Osteoblast (primary cell): ENCODE measurements around the gene NDUFA13. TPM values are rescaled to one million over a fixed set of nuclear protein-coding genes. Genes with fewer than 3 reads are reported as not detected.

ENCODE experiments used
- DNase-seq: peaks from one replicate; pipeline ENCODE4 v3.0.0; 2011; ENCODE audit warnings: low spot score, mixed read lengths; ENCODE audit not compliant: insufficient read length; ENCODE audit errors: missing footprints
- H2AFZ ChIP-seq: 2 replicates; pipeline ENCODE4 v1.6.0; 2011; ENCODE audit warnings: mild to moderate bottlenecking, low read length
- H3K27ac ChIP-seq: 2 replicates; pipeline ENCODE4 v1.5.1; 2011; ENCODE audit warnings: mild to moderate bottlenecking, low read depth, low read length, moderate library complexity
- H3K27me3 ChIP-seq: 2 replicates; pipeline ENCODE4 v1.6.0; 2012; ENCODE audit warnings: mild to moderate bottlenecking, control low read depth, inconsistent platforms, low read length, moderate library complexity; ENCODE audit not compliant: insufficient read depth
- H3K36me3 ChIP-seq: 2 replicates; pipeline ENCODE4 v1.5.1; 2011; ENCODE audit warnings: mild to moderate bottlenecking, low read length, control low read depth, moderate library complexity; ENCODE audit not compliant: insufficient read depth
- H3K4me1 ChIP-seq: 2 replicates; pipeline ENCODE4 v1.5.1; 2011; ENCODE audit warnings: mild to moderate bottlenecking, low read length, control low read depth, moderate library complexity; ENCODE audit not compliant: insufficient read depth
- H3K4me2 ChIP-seq: 2 replicates; pipeline ENCODE4 v1.6.0; 2011; ENCODE audit warnings: mild to moderate bottlenecking, low read length; ENCODE audit not compliant: insufficient read depth
- H3K4me3 ChIP-seq: fragments of 200-600 bp; sonication (generic); 3 replicates; pipeline ENCODE4 v1.5.1; 2012; ENCODE audit warnings: mild to moderate bottlenecking, low read length, inconsistent platforms; ENCODE audit not compliant: insufficient read depth
- H3K79me2 ChIP-seq: 2 replicates; pipeline ENCODE4 v1.6.0; 2012; ENCODE audit warnings: mild to moderate bottlenecking, low read length, control low read depth, inconsistent platforms; ENCODE audit not compliant: insufficient read depth
- H3K9me3 ChIP-seq: 2 replicates; pipeline ENCODE4 v1.5.1; 2011; ENCODE audit warnings: low read depth, low read length, control low read depth
- H4K20me1 ChIP-seq: 2 replicates; pipeline ENCODE4 v1.6.0; 2012; ENCODE audit warnings: mild to moderate bottlenecking, low read length, control low read depth; ENCODE audit not compliant: insufficient read depth
- total RNA-seq: library from RNA; depleted of rRNA; stranded (reverse); fragments of >200 nt; gene quantifications from 2 replicates; pipeline ENCODE4 v1.2.3, GENCODE V29; 2012
- TF ChIP-seq, protein P1 (sequence below): IDR thresholded peaks from 2 replicates; pipeline ENCODE4 v1.5.1; 2011; ENCODE audit warnings: mild to moderate bottlenecking, low read depth, low read length, moderate library complexity; ENCODE audit errors: extremely low read depth

The NDUFA13 gene
- total RNA-seq, 1 donor = 160 TPM

DNA sequence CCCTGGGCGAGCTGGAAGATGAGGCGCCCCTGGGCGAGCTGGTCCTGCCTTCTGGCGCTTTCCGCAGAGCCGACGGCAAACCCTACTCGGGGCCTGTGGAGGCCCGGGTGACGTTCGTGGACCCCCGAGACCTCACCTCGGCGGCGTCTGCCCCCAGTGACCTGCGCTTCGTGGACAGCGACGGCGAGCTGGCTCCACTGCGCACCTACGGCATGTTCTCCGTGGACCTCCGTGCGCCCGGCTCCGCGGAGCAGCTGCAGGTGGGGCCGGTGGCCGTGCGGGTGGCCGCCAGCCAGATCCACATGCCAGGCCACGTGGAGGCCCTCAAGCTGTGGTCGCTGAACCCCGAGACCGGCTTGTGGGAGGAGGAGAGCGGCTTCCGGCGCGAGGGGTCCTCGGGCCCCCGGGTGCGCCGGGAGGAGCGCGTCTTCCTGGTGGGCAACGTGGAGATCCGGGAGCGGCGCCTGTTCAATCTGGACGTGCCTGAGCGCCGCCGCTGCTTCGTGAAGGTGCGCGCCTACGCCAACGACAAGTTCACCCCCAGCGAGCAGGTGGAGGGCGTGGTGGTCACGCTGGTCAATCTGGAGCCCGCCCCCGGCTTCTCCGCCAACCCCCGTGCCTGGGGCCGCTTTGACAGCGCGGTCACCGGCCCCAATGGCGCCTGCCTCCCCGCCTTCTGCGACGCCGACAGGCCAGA is 28.4 kb downstream of the NDUFA13 start:
- H3K4me3 ChIP-seq = no peak overlapping the region
- H3K27ac ChIP-seq = no peak overlapping the region
- peaks cover 7% of the 10 kb centered on the region for H3K4me1 ChIP-seq
- no peak overlapping the region for H3K4me2 ChIP-seq
- no peaks in the 10 kb centered on the region for H4K20me1 ChIP-seq
- TF ChIP-seq, protein P1, sequence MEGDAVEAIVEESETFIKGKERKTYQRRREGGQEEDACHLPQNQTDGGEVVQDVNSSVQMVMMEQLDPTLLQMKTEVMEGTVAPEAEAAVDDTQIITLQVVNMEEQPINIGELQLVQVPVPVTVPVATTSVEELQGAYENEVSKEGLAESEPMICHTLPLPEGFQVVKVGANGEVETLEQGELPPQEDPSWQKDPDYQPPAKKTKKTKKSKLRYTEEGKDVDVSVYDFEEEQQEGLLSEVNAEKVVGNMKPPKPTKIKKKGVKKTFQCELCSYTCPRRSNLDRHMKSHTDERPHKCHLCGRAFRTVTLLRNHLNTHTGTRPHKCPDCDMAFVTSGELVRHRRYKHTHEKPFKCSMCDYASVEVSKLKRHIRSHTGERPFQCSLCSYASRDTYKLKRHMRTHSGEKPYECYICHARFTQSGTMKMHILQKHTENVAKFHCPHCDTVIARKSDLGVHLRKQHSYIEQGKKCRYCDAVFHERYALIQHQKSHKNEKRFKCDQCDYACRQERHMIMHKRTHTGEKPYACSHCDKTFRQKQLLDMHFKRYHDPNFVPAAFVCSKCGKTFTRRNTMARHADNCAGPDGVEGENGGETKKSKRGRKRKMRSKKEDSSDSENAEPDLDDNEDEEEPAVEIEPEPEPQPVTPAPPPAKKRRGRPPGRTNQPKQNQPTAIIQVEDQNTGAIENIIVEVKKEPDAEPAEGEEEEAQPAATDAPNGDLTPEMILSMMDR = no peak
- no peaks in the 10 kb centered on the region for H3K9me3 ChIP-seq
- no peaks in the 10 kb centered on the region for H3K79me2 ChIP-seq
- H3K36me3 ChIP-seq = no peaks in the 10 kb centered on the region
- H3K27me3 ChIP-seq = peaks cover 1% of the 10 kb centered on the region
- no peak overlapping the region for H2AFZ ChIP-seq
- DNase-seq = peak; percentile 75

DNA sequence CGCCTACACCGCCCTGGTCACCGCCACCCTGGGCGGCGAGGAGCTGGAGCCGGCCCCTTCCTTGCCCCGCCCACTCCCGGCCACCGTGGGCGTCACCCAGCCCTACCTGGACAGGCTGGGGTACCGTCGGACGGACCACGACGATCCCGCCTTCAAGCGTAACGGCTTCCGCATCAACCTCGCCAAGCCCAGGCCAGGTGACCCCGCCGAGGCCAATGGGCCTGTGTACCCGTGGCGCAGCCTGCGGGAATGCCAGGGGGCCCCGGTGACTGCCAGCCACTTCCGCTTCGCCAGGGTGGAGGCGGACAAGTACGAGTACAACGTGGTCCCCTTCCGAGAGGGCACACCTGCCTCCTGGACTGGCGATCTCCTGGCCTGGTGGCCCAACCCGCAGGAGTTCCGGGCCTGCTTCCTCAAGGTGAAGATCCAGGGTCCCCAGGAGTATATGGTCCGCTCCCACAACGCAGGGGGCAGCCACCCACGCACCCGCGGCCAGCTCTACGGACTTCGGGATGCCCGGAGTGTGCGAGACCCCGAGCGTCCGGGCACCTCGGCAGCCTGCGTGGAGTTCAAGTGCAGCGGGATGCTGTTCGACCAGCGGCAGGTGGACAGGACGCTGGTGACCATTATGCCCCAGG is 29.0 kb downstream of the NDUFA13 start:
- DNase-seq = peak; percentile 55
- no peak overlapping the region for H3K27ac ChIP-seq
- TF ChIP-seq, protein P1 = no peak
- H3K27me3 ChIP-seq = peaks cover 7% of the 10 kb centered on the region
- no peak overlapping the region for H2AFZ ChIP-seq
- H3K79me2 ChIP-seq = no peaks in the 10 kb centered on the region
- peaks cover 9% of the 10 kb centered on the region for H3K4me1 ChIP-seq
- H3K4me2 ChIP-seq = no peak overlapping the region
- H3K36me3 ChIP-seq = no peaks in the 10 kb centered on the region
- H3K4me3 ChIP-seq = no peak overlapping the region
- H4K20me1 ChIP-seq = no peaks in the 10 kb centered on the region
- no peaks in the 10 kb centered on the region for H3K9me3 ChIP-seq

DNA sequence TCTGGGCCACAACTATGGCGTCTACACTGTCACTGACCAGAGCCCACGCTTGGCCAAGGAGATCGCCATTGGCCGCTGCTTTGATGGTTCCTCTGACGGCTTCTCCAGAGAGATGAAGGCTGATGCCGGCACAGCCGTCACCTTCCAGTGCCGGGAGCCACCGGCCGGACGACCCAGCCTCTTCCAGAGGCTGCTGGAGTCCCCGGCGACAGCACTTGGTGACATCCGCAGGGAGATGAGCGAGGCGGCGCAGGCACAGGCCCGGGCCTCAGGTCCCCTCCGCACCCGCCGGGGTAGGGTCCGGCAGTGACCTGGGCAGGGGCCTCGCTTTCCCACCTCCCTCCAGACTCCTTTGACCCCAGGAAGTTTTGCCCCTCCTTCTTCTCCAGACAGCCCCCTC is 29.7 kb downstream of the NDUFA13 start:
- no peaks in the 10 kb centered on the region for H3K9me3 ChIP-seq
- TF ChIP-seq, protein P1 = no peak
- H2AFZ ChIP-seq = no peak overlapping the region
- H3K27ac ChIP-seq = no peak overlapping the region
- peaks cover 12% of the 10 kb centered on the region for H3K4me1 ChIP-seq
- H3K4me2 ChIP-seq = no peak overlapping the region
- no peaks in the 10 kb centered on the region for H4K20me1 ChIP-seq
- DNase-seq = peak; percentile 82
- H3K27me3 ChIP-seq = peaks cover 7% of the 10 kb centered on the region
- H3K79me2 ChIP-seq = no peaks in the 10 kb centered on the region
- no peaks in the 10 kb centered on the region for H3K36me3 ChIP-seq
- H3K4me3 ChIP-seq = no peak overlapping the region

DNA sequence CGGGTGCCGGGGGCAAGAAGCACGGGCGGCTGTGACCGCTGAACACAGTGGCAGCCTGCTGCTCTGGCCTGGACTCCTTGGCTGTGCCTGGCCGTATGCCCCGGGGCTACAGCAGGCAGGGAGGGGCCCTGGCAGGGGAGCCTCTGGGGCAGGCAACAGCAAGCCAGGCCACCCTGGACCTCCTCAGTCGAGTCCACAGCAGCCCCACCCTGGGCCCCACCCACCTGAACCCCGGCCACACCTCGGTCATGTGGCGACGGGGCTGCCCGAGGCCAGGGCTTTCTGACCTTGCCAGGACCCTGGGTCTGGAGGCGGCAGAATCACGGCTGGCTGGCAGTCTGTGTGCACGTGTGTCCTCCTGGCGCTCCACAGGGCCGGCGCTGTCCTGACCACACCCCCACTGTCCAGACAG is 30.7 kb downstream of the NDUFA13 start:
- DNase-seq = peak; percentile 84
- H3K79me2 ChIP-seq = no peaks in the 10 kb centered on the region
- peaks cover 7% of the 10 kb centered on the region for H3K27me3 ChIP-seq
- TF ChIP-seq, protein P1 = no peak
- H3K9me3 ChIP-seq = no peaks in the 10 kb centered on the region
- H4K20me1 ChIP-seq = no peaks in the 10 kb centered on the region
- H3K4me1 ChIP-seq = peaks cover 6% of the 10 kb centered on the region
- no peak overlapping the region for H3K4me2 ChIP-seq
- H3K27ac ChIP-seq = no peak overlapping the region
- no peaks in the 10 kb centered on the region for H3K36me3 ChIP-seq
- no peak overlapping the region for H2AFZ ChIP-seq
- H3K4me3 ChIP-seq = no peak overlapping the region
